D721Med (cell line): ENCODE results near the gene FAM3B.

ENCODE experiments used
- DNase-seq: peaks from one replicate; pipeline ENCODE4 v3.0.0; 2011; ENCODE audit warnings: low spot score; ENCODE audit not compliant: insufficient read length
- FAIRE-seq: peaks from 2 replicates; lab custom pipeline; 2011; peaks lifted over from hg19 to GRCh38; lab: Jason Lieb, UNC
- TF ChIP-seq, protein P1 (sequence below): IDR thresholded peaks from 2 replicates; pipeline ENCODE4 v1.5.1; 2012; ENCODE audit warnings: mild to moderate bottlenecking, control low read depth; ENCODE audit not compliant: insufficient read depth; ENCODE audit errors: missing control alignments

Gene FAM3B

DNA sequence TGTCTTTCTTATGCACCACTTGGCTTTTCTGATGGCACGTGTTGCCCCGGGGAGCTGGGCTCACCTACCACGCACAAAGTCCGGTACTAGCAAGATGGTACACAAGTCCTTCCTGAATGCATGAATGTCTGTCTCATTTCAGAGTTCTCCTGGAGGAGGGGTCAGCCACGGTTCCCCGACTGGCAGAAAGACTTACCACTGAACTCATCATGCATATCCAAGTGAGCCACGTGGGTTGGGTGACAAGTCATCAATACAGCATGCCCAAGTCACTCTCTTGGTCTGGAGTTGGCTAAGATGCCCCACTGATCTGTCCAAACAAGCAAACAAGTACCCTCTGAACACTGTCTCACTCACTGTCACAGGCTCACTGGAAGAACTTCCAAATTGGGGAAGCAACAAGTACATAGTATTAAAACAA lies 80.9 kb downstream of the FAM3B start:
- DNase-seq, result no peak
- FAIRE-seq, result no peak
- TF ChIP-seq, protein P1, sequence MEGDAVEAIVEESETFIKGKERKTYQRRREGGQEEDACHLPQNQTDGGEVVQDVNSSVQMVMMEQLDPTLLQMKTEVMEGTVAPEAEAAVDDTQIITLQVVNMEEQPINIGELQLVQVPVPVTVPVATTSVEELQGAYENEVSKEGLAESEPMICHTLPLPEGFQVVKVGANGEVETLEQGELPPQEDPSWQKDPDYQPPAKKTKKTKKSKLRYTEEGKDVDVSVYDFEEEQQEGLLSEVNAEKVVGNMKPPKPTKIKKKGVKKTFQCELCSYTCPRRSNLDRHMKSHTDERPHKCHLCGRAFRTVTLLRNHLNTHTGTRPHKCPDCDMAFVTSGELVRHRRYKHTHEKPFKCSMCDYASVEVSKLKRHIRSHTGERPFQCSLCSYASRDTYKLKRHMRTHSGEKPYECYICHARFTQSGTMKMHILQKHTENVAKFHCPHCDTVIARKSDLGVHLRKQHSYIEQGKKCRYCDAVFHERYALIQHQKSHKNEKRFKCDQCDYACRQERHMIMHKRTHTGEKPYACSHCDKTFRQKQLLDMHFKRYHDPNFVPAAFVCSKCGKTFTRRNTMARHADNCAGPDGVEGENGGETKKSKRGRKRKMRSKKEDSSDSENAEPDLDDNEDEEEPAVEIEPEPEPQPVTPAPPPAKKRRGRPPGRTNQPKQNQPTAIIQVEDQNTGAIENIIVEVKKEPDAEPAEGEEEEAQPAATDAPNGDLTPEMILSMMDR, result no peak

DNA sequence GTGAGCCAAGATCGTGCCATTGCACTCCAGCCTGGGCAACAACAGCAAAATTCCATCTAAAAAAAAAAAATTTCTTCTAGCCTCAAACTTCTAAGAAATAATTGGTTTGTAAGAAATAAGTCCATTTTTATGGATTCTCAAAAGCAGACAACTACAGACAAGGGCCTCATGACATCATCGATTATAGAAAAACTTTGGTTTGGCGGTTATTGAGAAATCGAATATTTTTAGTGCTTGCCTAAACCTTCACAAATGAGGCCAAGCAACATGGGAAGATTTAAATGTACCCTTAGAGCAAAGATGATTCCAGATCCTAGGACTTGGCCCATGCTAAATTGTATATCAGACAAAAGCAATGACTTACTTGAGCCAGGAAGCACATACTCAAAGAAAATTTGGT lies 81.7 kb downstream of the FAM3B start:
- no peak for FAIRE-seq
- TF ChIP-seq, protein P1, result no peak
- DNase-seq, result no peak

DNA sequence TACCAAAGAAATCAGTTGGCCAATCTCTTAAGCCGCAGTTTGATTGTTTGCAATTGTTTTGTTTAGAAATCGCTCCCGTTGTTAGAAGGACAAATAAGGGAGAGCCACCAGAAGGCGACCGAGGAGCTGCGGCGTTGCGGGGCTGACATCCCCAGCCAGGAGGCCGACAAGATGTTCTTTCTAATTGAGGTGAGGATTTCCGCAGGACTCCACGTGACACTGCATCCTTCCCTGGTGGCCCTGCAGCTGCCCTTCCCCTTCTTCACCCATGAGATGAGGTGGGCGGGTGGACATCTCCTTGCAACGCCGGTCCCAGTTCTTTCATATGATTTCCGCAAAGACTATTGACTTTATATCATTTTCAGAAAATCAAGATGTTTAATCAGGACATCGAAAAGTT lies 82.2 kb downstream of the FAM3B start:
- DNase-seq (no peak), FAIRE-seq (no peak)
- TF ChIP-seq, protein P1, result no peak

DNA sequence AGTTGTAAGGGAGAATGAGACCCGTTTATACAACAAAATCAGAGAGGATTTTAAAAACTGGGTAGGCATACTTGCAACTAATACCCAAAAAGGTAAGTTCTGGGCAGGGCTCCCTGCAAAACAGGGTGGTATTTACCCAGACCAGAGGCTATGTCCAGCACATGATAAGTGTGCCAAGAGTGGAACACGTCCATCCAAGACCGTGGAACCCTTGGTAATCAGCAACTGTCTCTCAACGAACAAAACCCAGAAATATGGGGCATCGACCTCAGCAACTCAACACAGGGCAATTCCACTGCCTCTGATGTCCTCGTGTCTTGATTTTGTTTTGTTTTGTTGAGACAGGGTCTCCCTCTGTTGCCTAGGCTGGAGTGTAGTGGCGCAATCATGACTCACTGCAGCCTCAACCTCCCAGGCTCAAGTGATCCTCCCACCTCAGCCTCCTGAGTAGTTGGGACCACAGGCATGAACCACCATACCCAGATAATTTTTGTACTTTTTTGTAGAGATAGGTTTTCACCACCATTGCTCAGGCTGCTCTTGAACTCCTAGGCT lies 82.7 kb downstream of the FAM3B start:
- FAIRE-seq, result no peak
- no peak for DNase-seq
- TF ChIP-seq, protein P1, result no peak

DNA sequence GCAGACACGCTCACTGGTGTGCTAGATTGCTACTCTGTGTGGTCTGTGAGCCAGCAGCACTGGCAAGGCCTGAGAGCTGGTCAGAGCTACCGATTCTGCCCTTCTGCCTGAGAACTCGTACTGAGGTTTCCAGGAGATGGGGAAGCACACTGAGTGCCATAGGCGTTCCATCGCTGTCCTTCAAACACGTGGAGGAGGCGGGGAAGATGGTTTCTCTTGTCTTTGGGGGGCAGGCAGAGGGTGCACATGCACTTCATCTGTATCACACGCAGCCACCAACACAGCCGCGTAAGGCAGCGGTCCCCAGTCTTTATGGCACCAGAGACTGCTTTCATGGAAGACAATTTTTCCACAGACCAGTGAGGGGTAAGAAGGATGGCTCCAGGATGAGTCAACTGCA lies 85.6 kb downstream of the FAM3B start:
- no peak for FAIRE-seq
- DNase-seq, result no peak
- TF ChIP-seq, protein P1, result no peak

DNA sequence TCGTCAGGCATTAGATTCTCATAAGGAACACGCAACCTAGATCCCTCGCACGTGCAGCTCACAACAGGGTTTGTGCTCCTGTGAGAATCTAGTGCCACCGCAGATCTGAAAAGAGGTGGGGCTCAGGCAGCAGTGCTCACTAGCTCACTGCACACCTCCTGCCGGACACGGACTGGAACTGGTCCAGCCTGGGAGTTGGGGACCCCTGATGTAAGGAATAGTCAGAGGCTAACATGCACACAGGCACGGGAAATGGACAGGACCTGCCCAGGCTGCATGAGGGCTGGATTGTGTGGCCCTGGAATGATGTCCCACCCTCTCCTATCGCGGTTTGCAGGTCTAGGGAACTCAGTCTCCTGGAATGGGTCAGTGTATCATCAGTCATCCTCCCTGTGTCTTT lies 86.2 kb downstream of the FAM3B start:
- TF ChIP-seq, protein P1, result no peak
- no peak for FAIRE-seq
- DNase-seq, result no peak

DNA sequence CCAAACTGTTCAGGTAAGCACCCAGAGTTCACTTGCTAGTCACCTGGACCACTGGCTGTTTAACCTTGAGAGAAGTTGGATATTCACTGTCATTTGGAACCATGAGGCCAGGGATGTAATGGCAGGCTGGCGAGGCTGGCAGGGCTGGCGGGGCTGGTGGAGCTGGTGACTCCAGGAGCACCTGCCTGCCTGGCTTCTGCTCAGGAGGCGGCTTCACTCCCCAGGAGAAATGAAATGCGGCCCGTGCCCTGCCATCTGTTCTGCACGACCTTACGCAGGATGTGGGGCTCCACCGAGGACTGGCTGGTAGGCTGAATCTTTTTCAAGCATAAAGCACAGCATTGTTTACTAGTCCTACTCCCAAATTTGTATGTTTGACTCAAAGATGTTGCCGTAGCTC lies 86.7 kb downstream of the FAM3B start:
- FAIRE-seq, result no peak
- TF ChIP-seq, protein P1, result no peak

More for the DNA sequence above, 86.7 kb downstream of the FAM3B start:
- no peak for DNase-seq
